SK-N-SH (cell line): ENCODE data around the gene ABHD17B. TPM values are rescaled to one million over a fixed set of nuclear protein-coding genes. Genes with fewer than 3 reads are reported as not detected.

Experiments used
- CTCF ChIA-PET: fragments of 300-600, 350-600 bp; formaldehyde crosslinking; extraction: SDS; loops from one replicate; lab custom pipeline; 2021; lab: Yijun Ruan, JAX
- POLR2A ChIA-PET: fragments of 350-600 bp; sonication (Branson Sonifier 250); formaldehyde crosslinking; extraction: SDS; loops from one replicate; lab custom pipeline; 2020; ENCODE audit warnings: antibody characterized with exemption, inconsistent platforms; lab: Yijun Ruan, JAX
- DNase-seq: peaks from one replicate; pipeline ENCODE4 v3.0.0; 2012
- H2AFZ ChIP-seq: fragments of 200-600 bp; sonication (generic); 2 replicates; pipeline ENCODE4 v1.8.1; 2016; ENCODE audit warnings: antibody characterized with exemption, mild to moderate bottlenecking, low read depth
- H3F3A ChIP-seq: fragments of 200-600 bp; sonication (generic); replicated peaks from 2 replicates; pipeline ENCODE3; 2016; ENCODE audit warnings: antibody characterized with exemption, mild to moderate bottlenecking; ENCODE audit not compliant: insufficient read depth
- H3K27ac ChIP-seq, 2 experiments: fragments of 200-500 bp in 1 of 2; fragments of 200-600 bp in 1 of 2; sonication (Bioruptor generic) in 1 of 2; sonication (generic), shearing (Covaris generic) in 1 of 2; 2 replicates each; pipeline versions ENCODE4 v1.5.1 to v1.6.1; 2014 to 2016; ENCODE audit warnings: low read depth in 2 of 2, inconsistent platforms in 1 of 2, low read length in 1 of 2, mild to moderate bottlenecking in 1 of 2, mixed read lengths in 1 of 2
- H3K27me3 ChIP-seq: fragments of 200-600 bp; sonication (generic), shearing (Covaris generic); 2 replicates; pipeline ENCODE4 v1.6.1; 2016; ENCODE audit warnings: mixed run types; ENCODE audit not compliant: insufficient read depth
- H3K36me3 ChIP-seq, 2 experiments: fragments of 200-500 bp in 1 of 2; fragments of 200-600 bp in 1 of 2; sonication (Bioruptor generic) in 1 of 2; sonication (generic) in 1 of 2; replicated peaks in 1 of 2; 2 replicates each; pipeline versions ENCODE3 to v1.5.1; 2014 to 2016; ENCODE audit warnings: low read length in 1 of 2, mild to moderate bottlenecking in 1 of 2; ENCODE audit not compliant: insufficient read depth in 2 of 2, control insufficient read depth in 1 of 2
- H3K4me1 ChIP-seq, 2 experiments: fragments of 200-500 bp in 1 of 2; fragments of 200-600 bp in 1 of 2; sonication (Bioruptor generic) in 1 of 2; sonication (generic), shearing (Covaris generic) in 1 of 2; 2 replicates each; pipeline versions ENCODE4 v1.5.1 to v1.6.1; 2014 to 2016; ENCODE audit warnings: low read depth in 1 of 2, low read length in 1 of 2, mixed run types in 1 of 2; ENCODE audit not compliant: insufficient read depth in 2 of 2, control insufficient read depth in 1 of 2
- H3K4me2 ChIP-seq: fragments of 200-600 bp; sonication (generic), shearing (Covaris generic); 2 replicates; pipeline ENCODE4 v1.6.1; 2017; ENCODE audit warnings: mixed run types
- H3K4me3 ChIP-seq, 2 experiments: fragments of 200-500 bp in 1 of 2; fragments of 200-600 bp in 1 of 2; sonication (Bioruptor generic) in 1 of 2; sonication (generic), shearing (Covaris generic) in 1 of 2; 2 replicates each; pipeline versions ENCODE4 v1.5.1 to v1.8.1; 2014 to 2016; ENCODE audit warnings: low read depth in 2 of 2, inconsistent platforms in 1 of 2, low read length in 1 of 2, mild to moderate bottlenecking in 1 of 2, mixed read lengths in 1 of 2, moderate library complexity in 1 of 2
- H3K79me2 ChIP-seq: fragments of 200-600 bp; sonication (generic); 2 replicates; pipeline ENCODE4 v1.8.1; 2017; ENCODE audit warnings: mild to moderate bottlenecking; ENCODE audit not compliant: insufficient read depth
- H3K9ac ChIP-seq: fragments of 200-600 bp; sonication (generic); 2 replicates; pipeline ENCODE4 v1.6.1; 2017; ENCODE audit warnings: mixed run types
- H3K9me2 ChIP-seq: fragments of 200-600 bp; sonication (generic); 2 replicates; pipeline ENCODE4 v1.6.1; 2017; ENCODE audit warnings: mixed run types
- H3K9me3 ChIP-seq: fragments of 200-600 bp; sonication (generic); 2 replicates; pipeline ENCODE4 v1.6.1; 2017; ENCODE audit warnings: mixed run types, mild to moderate bottlenecking, moderate library complexity
- H4K20me1 ChIP-seq: fragments of 200-600 bp; sonication (generic); 2 replicates; pipeline ENCODE4 v1.6.1; 2017; ENCODE audit warnings: mild to moderate bottlenecking, mixed run types; ENCODE audit not compliant: insufficient read depth
- CTCF ChIP-seq: fragments of 200-600 bp; sonication (generic); IDR thresholded peaks from 2 replicates; pipeline ENCODE4 v1.6.1; 2017; ENCODE audit warnings: antibody characterized with exemption, mild to moderate bottlenecking, moderate library complexity
- EP300 ChIP-seq, 2 experiments: IDR thresholded peaks; 2 replicates each; pipeline versions ENCODE4 v1.4.0 to v1.6.1; 2012; ENCODE audit warnings: borderline replicate concordance in 1 of 2, low read depth in 1 of 2, low read length in 1 of 2
- EZH2phosphoT487 ChIP-seq: fragments of 200-600 bp; sonication (generic); IDR thresholded peaks from 2 replicates; pipeline ENCODE4 v1.6.1; 2017; ENCODE audit warnings: low read depth, mixed run types, mild to moderate bottlenecking, antibody characterized with exemption, moderate library complexity, borderline replicate concordance
- FOXJ3 ChIP-seq: sonication (generic); formaldehyde crosslinking; IDR thresholded peaks from 2 replicates; pipeline ENCODE4 v1.5.1; 2020; ENCODE audit warnings: mild to moderate bottlenecking, missing genetic modification reagents
- FOXM1 ChIP-seq: IDR thresholded peaks from 2 replicates; pipeline ENCODE4 v1.4.0; 2012; ENCODE audit warnings: low read depth, mild to moderate bottlenecking
- GABPA ChIP-seq: IDR thresholded peaks from 2 replicates; pipeline ENCODE4 v1.4.0; 2012; ENCODE audit warnings: low read depth, mild to moderate bottlenecking
- IRF3 ChIP-seq: fragments of 150-350 bp; IDR thresholded peaks from 2 replicates; pipeline ENCODE4 v1.6.1; 2016; ENCODE audit warnings: mild to moderate bottlenecking, low read depth, low read length
- NFIC ChIP-seq: IDR thresholded peaks from 2 replicates; pipeline ENCODE4 v1.4.0; 2012; ENCODE audit warnings: borderline replicate concordance
- PBX3 ChIP-seq: IDR thresholded peaks from 2 replicates; pipeline ENCODE4; 2012
- REST ChIP-seq: IDR thresholded peaks from 2 replicates; pipeline ENCODE4 v1.6.1; 2012; ENCODE audit warnings: mild to moderate bottlenecking, low read depth, low read length, moderate library complexity
- SIN3A ChIP-seq: IDR thresholded peaks from 2 replicates; pipeline ENCODE4 v1.6.1; 2012; ENCODE audit warnings: low read depth, mild to moderate bottlenecking, low read length, moderate library complexity, borderline replicate concordance
- TCF12 ChIP-seq: IDR thresholded peaks from 2 replicates; pipeline ENCODE4 v1.4.0; 2012
- USF1 ChIP-seq: IDR thresholded peaks from 2 replicates; pipeline ENCODE4 v1.4.0; 2012; ENCODE audit warnings: low read depth, borderline replicate concordance
- USF2 ChIP-seq: fragments of 150-350 bp; IDR thresholded peaks from 2 replicates; pipeline ENCODE4 v1.6.1; 2017; ENCODE audit warnings: antibody characterized with exemption, low read length, low read depth, borderline replicate concordance
- ZBTB33 ChIP-seq: IDR thresholded peaks from 2 replicates; pipeline ENCODE4 v1.4.0; 2012; ENCODE audit warnings: low read depth, borderline replicate concordance
- polyA plus RNA-seq, 3 experiments: library from polyadenylated mRNA; depleted of rRNA; stranded (reverse); fragments of >200 nt; gene quantifications; 2 replicates each; pipeline ENCODE4 v1.2.3, GENCODE V29; 2012

Gene ABHD17B
- polyA plus RNA-seq, 1 of the 3 experiments (the other 2 are of a cell fraction) = 7.3 TPM

- no peaks in the 10 kb centered on the region for H3K79me2 ChIP-seq
- no peak for DNase-seq
- no peaks in the 10 kb centered on the region for H3F3A ChIP-seq
- H2AFZ ChIP-seq = no peak overlapping the region
- no peak for TF ChIP-seq FOXJ3 (CRISPR knock-in tag)
- TF ChIP-seq USF2 = no peak
- TF ChIP-seq USF1 = no peak
- TF ChIP-seq EZH2phosphoT487 = no peak
- TF ChIP-seq EP300 (IDR thresholded peaks at IDR 0.05; ENCODE audit: borderline replicate concordance in 1 of 2, low read depth in 1 of 2, low read length in 1 of 2) = no peak
- TF ChIP-seq ZBTB33 = no peak
- no peak for TF ChIP-seq TCF12
- TF ChIP-seq SIN3A = no peak
- TF ChIP-seq PBX3 = no peak
- TF ChIP-seq CTCF = no peak
- TF ChIP-seq IRF3 = no peak
- no peak for TF ChIP-seq FOXM1
- no peak for TF ChIP-seq GABPA
- no peak for TF ChIP-seq REST
- TF ChIP-seq NFIC = no peak
- no peaks in the 10 kb centered on the region for H3K9me2 ChIP-seq
- H3K9ac ChIP-seq = no peak overlapping the region
- H3K4me2 ChIP-seq = no peak overlapping the region
- H3K9me3 ChIP-seq = 0 out of 2 replicates have a peak, but pooled peaks cover 4% of the 10 kb centered on the region
- no peaks in the 10 kb centered on the region; the same call in 1 of the 2 replicates for H3K27me3 ChIP-seq
- H3K27ac ChIP-seq = no peak overlapping the region
- H3K36me3 ChIP-seq = no peaks in the 10 kb centered on the region
- H3K4me3 ChIP-seq = no peak overlapping the region
- no peaks in the 10 kb centered on the region for H3K4me1 ChIP-seq
- POLR2A ChIA-PET = no interaction called here
- no peaks in the 10 kb centered on the region for H4K20me1 ChIP-seq
- CTCF ChIA-PET = no interaction called here
Measured at GRCh38 chr9:71835596-71835995, 75.4 kb downstream of the ABHD17B start.
